Loucy (cell line): Measurements from ENCODE around the gene LINC01488.

Experiments used
- H2AFZ ChIP-seq: fragments of 200-600 bp; sonication (generic); 2 replicates; pipeline ENCODE4 v1.6.0; 2016; ENCODE audit warnings: antibody characterized with exemption, mild to moderate bottlenecking, low read length, moderate library complexity
- H3F3A ChIP-seq: fragments of 200-600 bp; 2 replicates; pipeline ENCODE4 v1.6.0; 2016; ENCODE audit warnings: antibody characterized with exemption, low read depth, mild to moderate bottlenecking
- H3K27me3 ChIP-seq: fragments of 200-600 bp; sonication (generic); 2 replicates; pipeline ENCODE4 v1.6.1; 2014; ENCODE audit warnings: low read length, mild to moderate bottlenecking; ENCODE audit not compliant: insufficient read depth, poor library complexity, severe bottlenecking
- H3K36me3 ChIP-seq: fragments of 200-600 bp; sonication (generic); 2 replicates; pipeline ENCODE4 v1.6.1; 2016; ENCODE audit warnings: low read length; ENCODE audit not compliant: insufficient read depth
- H3K4me1 ChIP-seq: fragments of 200-600 bp; sonication (generic); 2 replicates; pipeline ENCODE4 v1.5.1; 2014; ENCODE audit warnings: low read length, mild to moderate bottlenecking; ENCODE audit not compliant: insufficient read depth, poor library complexity, severe bottlenecking
- H3K4me2 ChIP-seq: fragments of 200-600 bp; sonication (generic); 2 replicates; pipeline ENCODE4 v1.6.0; 2014; ENCODE audit warnings: antibody characterized with exemption, low read length, low read depth, mild to moderate bottlenecking; ENCODE audit not compliant: poor library complexity, severe bottlenecking
- H3K4me3 ChIP-seq: fragments of 200-600 bp; sonication (generic); 2 replicates; pipeline ENCODE4 v1.5.1; 2014; ENCODE audit warnings: low read length, mild to moderate bottlenecking, mixed read lengths; ENCODE audit not compliant: poor library complexity, severe bottlenecking
- H3K79me2 ChIP-seq: fragments of 200-600 bp; sonication (generic); 2 replicates; pipeline ENCODE4 v1.6.1; 2014; ENCODE audit warnings: low read length; ENCODE audit not compliant: insufficient read depth
- H3K9ac ChIP-seq: fragments of 200-600 bp; sonication (generic); 2 replicates; pipeline ENCODE4 v1.6.0; 2014; ENCODE audit warnings: mild to moderate bottlenecking, low read depth, low read length, moderate library complexity; ENCODE audit not compliant: poor library complexity, severe bottlenecking
- H3K9me2 ChIP-seq: fragments of 200-600 bp; sonication (generic); replicated peaks from 2 replicates; pipeline ENCODE4 v1.6.1; 2016; ENCODE audit warnings: low read depth, low read length, mixed read lengths
- H3K9me3 ChIP-seq: fragments of 200-600 bp; sonication (generic); 2 replicates; pipeline ENCODE4 v1.6.1; 2014; ENCODE audit warnings: mild to moderate bottlenecking, antibody characterized with exemption, low read length, low read depth; ENCODE audit not compliant: insufficient read depth
- H4K20me1 ChIP-seq: fragments of 200-600 bp; sonication (generic); 2 replicates; pipeline ENCODE4 v1.6.0; 2014; ENCODE audit warnings: antibody characterized with exemption, low read length, mild to moderate bottlenecking; ENCODE audit not compliant: insufficient read depth, poor library complexity, severe bottlenecking
- EZH2phosphoT487 ChIP-seq: fragments of 200-600 bp; IDR thresholded peaks from 2 replicates; pipeline ENCODE4 v1.6.1; 2018; ENCODE audit warnings: antibody characterized with exemption, mild to moderate bottlenecking, moderate library complexity, borderline replicate concordance
- TF ChIP-seq, protein P1 (sequence below): fragments of 200-600 bp; sonication (generic); conservative IDR thresholded peaks from 2 replicates; pipeline ENCODE4 v1.5.1; 2014; ENCODE audit warnings: mild to moderate bottlenecking, antibody characterized with exemption, low read length

The LINC01488 gene

DNA sequence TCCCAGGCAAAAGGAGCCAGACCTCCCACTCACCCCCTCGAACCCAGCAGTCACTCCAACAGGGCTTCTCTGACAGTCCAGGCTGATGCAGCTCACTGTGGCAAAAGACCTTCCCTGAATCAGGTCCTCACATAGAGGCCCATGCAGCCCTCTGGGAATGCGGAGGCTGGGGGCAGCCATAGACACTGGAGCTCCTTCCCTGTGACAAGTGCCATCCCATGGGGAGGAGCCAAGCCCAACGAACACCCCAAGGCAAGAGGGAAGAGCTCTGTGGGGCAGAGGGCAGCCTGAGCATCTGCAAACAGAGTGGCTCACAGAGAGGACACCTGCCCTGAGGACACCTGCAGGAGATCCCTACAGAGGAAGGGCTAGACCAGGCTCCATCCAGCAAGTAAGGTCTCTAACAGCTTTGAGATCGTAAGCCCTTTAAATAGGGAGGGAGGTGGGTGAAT is at the start of gene LINC01488:
TSS of gene LINC01488 (plus strand) at position 271 of the 452 bp plus-strand sequence.
- Histone ChIP-seq H3K4me2 (no peak within 1 kb of the TSS), H3K79me2 (no peaks in the 10 kb centered on the region), H4K20me1 (no peaks in the 10 kb centered on the region), H3F3A (no peaks in the 10 kb centered on the region), H3K9ac (no peak within 1 kb of the TSS), H3K4me1 (no peaks in the 10 kb centered on the region), H3K9me2 (no peaks in the 10 kb centered on the region), H3K9me3 (no peaks in the 10 kb centered on the region), H3K36me3 (no peaks in the 10 kb centered on the region), H2AFZ (no peak within 1 kb of the TSS), H3K4me3 (no peak within 1 kb of the TSS), H3K27me3 (no peaks in the 10 kb centered on the region)
- no peak for TF ChIP-seq EZH2phosphoT487
- TF ChIP-seq, protein P1, sequence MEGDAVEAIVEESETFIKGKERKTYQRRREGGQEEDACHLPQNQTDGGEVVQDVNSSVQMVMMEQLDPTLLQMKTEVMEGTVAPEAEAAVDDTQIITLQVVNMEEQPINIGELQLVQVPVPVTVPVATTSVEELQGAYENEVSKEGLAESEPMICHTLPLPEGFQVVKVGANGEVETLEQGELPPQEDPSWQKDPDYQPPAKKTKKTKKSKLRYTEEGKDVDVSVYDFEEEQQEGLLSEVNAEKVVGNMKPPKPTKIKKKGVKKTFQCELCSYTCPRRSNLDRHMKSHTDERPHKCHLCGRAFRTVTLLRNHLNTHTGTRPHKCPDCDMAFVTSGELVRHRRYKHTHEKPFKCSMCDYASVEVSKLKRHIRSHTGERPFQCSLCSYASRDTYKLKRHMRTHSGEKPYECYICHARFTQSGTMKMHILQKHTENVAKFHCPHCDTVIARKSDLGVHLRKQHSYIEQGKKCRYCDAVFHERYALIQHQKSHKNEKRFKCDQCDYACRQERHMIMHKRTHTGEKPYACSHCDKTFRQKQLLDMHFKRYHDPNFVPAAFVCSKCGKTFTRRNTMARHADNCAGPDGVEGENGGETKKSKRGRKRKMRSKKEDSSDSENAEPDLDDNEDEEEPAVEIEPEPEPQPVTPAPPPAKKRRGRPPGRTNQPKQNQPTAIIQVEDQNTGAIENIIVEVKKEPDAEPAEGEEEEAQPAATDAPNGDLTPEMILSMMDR: no peak

DNA sequence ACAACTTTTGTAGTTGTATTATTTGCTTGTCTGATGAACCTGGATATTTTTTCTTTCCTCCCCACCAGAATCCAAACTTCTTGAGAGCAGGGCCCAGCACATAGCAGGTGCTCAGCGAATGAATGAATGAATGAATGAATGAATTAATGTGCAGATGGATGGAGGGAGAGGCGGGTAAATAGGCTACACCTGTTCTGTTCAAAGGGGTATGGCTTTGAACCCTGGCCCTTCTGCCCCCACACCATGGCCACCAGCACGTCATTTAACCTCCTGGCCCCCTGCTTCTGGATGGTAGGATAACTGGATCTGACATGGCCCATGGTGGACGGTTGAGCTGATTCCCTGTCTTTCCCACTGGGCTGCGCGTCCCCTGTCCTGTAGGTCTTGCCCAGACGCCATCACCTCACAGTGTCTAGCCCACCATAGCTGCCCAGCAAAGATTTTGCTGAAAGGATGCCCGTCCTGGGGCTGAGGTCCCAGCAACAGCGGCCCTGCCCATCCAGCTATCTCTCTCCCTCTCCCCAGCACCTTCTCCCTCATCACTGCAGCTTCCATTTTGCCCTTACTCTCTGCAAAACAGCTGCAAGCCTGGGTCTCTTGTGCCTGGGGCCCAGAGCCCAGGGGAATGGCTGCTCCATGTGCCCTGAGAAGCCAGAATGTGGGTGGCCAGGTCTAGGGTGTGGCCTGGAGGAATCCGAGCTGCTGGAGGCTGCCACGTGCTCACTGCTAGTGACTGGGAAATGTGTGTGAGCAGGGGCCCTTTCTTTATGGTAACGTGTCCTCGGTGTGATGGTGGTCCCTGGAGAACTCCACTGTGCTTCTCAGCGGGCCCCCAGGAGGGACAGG is 49.3 kb upstream of the LINC01488 start:
- H3K36me3 ChIP-seq: no peaks in the 10 kb centered on the region
- no peaks in the 10 kb centered on the region for H3K9me3 ChIP-seq
- no peaks in the 10 kb centered on the region for H3K4me1 ChIP-seq
- no peaks in the 10 kb centered on the region for H3K79me2 ChIP-seq
- H3F3A ChIP-seq: no peaks in the 10 kb centered on the region
- no peak overlapping the region for H2AFZ ChIP-seq
- no peak overlapping the region for H3K4me3 ChIP-seq
- no peaks in the 10 kb centered on the region for H4K20me1 ChIP-seq
- H3K27me3 ChIP-seq: no peaks in the 10 kb centered on the region
- no peak for TF ChIP-seq EZH2phosphoT487
- TF ChIP-seq, protein P1: no peak
- no peak overlapping the region for H3K4me2 ChIP-seq
- no peaks in the 10 kb centered on the region for H3K9me2 ChIP-seq
- H3K9ac ChIP-seq: no peak overlapping the region

DNA sequence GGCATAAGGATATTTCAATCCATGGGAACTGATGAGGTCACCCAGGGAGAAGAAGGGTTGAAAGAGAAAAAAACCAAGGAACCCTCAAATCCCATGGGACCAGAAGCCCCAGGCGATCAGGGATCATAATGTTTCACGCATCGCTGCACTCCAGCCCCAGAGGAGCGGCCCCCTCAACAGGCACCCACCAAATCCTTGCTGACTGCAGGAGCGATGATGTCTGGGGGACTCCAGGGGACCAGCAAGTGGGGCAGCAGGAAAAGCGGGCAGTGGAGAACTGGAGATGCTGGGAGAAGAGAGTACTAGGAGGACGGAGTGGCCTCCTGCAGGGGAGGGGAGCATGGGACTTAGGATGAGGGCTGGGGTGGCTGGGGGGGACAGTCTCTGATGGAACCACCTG is 47.7 kb upstream of the LINC01488 start:
- Histone ChIP-seq H3K9ac (no peak overlapping the region), H3K27me3 (no peaks in the 10 kb centered on the region), H3K9me2 (no peaks in the 10 kb centered on the region), H2AFZ (no peak overlapping the region), H3K4me2 (no peak overlapping the region), H3K9me3 (no peaks in the 10 kb centered on the region), H3K4me1 (no peaks in the 10 kb centered on the region), H3K79me2 (no peaks in the 10 kb centered on the region), H3K36me3 (no peaks in the 10 kb centered on the region), H4K20me1 (no peaks in the 10 kb centered on the region), H3F3A (no peaks in the 10 kb centered on the region), H3K4me3 (no peak overlapping the region)
- TF ChIP-seq, protein P1: no peak
- TF ChIP-seq EZH2phosphoT487: no peak
